ENCODE measurements around the gene ENTPD1.

DNA sequence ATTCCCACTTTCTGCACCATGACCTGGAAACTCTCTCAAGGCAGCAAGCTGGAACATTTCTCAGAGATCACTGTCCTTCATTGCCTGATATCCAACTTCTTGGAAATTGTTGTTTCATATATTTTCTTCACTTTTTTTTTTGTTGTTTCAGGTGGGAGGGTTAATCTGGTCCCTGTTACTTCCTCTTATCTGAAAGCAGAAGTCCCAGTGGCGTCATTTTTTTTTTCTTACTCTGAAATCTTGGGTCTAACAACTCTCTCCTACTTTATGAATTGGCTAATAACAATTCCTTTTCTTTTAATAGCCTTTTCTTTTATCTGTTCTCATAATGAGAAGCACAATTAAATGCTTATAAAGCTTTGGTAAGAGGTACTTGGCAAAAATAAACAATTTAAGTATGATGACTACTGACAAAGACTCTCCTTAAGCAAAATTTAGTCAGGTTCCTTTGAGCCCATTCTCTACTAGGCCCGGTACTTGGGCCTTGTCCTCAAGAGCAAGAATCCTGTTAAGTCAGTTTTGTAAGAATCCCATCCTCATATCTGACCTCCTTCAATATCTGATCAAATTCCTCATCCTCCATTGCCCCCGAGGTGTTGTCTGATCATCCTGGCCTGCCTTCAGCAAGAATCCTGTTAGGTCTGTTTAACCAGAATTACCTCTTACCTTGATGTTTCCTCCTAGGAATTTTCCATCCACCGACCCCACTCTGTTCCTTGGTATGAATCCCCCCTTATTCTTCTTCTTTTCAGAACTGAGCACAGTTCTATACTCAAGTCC, 140.3 kb downstream of the ENTPD1 start:
- TF ChIP-seq, protein P1, sequence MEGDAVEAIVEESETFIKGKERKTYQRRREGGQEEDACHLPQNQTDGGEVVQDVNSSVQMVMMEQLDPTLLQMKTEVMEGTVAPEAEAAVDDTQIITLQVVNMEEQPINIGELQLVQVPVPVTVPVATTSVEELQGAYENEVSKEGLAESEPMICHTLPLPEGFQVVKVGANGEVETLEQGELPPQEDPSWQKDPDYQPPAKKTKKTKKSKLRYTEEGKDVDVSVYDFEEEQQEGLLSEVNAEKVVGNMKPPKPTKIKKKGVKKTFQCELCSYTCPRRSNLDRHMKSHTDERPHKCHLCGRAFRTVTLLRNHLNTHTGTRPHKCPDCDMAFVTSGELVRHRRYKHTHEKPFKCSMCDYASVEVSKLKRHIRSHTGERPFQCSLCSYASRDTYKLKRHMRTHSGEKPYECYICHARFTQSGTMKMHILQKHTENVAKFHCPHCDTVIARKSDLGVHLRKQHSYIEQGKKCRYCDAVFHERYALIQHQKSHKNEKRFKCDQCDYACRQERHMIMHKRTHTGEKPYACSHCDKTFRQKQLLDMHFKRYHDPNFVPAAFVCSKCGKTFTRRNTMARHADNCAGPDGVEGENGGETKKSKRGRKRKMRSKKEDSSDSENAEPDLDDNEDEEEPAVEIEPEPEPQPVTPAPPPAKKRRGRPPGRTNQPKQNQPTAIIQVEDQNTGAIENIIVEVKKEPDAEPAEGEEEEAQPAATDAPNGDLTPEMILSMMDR (conservative IDR thresholded peaks at IDR 0.05; ENCODE audit: low read depth, low read length): no peak
- no peak for TF ChIP-seq EZH2 (IDR thresholded peaks at IDR 0.05; ENCODE audit: borderline replicate concordance, low read depth, low read length, poor library complexity, severe bottlenecking)
